Gastroesophageal sphincter (tissue), 3 donors: Measurements from ENCODE around the gene CYBRD1.

Experiments used
- POLR2A ChIP-seq, 2 donors: fragments of 450-650 bp; IDR thresholded peaks; one replicate each; pipeline ENCODE4 v1.6.1; 2017; ENCODE audit warnings: antibody characterized with exemption in 2 of 2, mild to moderate bottlenecking in 2 of 2, moderate library complexity in 1 of 2
- POLR2AphosphoS5 ChIP-seq: sonication (generic); formaldehyde crosslinking; IDR thresholded peaks from one replicate; pipeline ENCODE4 v1.6.1; 2017; ENCODE audit warnings: antibody characterized with exemption
- TF ChIP-seq, protein P1 (sequence below), 4 experiments: fragments of 200-600 bp in 2 of 4; fragments of 450-650 bp in 2 of 4; sonication (generic) in 1 of 4; IDR thresholded peaks; one replicate each; pipeline ENCODE4 v1.5.1; 2017 to 2019; ENCODE audit warnings: antibody characterized with exemption in 4 of 4, mild to moderate bottlenecking in 2 of 4, moderate library complexity in 2 of 4

GRCh38 chr2:171564463-171564862, 42.2 kb downstream of the CYBRD1 start:
- TF ChIP-seq, protein P1, sequence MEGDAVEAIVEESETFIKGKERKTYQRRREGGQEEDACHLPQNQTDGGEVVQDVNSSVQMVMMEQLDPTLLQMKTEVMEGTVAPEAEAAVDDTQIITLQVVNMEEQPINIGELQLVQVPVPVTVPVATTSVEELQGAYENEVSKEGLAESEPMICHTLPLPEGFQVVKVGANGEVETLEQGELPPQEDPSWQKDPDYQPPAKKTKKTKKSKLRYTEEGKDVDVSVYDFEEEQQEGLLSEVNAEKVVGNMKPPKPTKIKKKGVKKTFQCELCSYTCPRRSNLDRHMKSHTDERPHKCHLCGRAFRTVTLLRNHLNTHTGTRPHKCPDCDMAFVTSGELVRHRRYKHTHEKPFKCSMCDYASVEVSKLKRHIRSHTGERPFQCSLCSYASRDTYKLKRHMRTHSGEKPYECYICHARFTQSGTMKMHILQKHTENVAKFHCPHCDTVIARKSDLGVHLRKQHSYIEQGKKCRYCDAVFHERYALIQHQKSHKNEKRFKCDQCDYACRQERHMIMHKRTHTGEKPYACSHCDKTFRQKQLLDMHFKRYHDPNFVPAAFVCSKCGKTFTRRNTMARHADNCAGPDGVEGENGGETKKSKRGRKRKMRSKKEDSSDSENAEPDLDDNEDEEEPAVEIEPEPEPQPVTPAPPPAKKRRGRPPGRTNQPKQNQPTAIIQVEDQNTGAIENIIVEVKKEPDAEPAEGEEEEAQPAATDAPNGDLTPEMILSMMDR (IDR thresholded peaks at IDR 0.05), result no peak
- TF ChIP-seq POLR2AphosphoS5, result no peak
- TF ChIP-seq POLR2A (IDR thresholded peaks at IDR 0.05), result no peak
